ENCODE data around the gene TRRAP.

TRRAP gene

DNA sequence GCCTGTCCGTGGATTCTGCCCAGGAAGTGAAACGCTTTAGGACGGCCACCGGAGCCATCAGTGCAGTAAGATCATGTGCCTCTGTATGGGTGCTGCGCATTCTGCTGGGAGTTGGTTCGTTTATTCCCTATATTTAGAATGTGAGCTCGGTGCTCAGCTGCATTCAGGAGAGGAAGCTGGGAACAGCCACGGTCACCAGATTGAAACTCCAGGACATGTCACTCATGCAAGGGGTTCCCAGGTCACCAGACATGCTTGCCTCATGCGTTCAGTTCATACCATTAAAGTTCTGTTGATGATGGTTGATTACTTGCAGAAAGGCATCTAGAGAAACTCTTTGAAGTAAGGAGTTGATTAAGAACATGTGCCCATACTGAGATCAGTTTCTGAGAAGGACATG, 78.1 kb downstream of the TRRAP start:
- no peak for DNase-seq

- no peak for DNase-seq
Measured at GRCh38 chr7:98956937-98957336, 78.6 kb downstream of the TRRAP start.

DNA sequence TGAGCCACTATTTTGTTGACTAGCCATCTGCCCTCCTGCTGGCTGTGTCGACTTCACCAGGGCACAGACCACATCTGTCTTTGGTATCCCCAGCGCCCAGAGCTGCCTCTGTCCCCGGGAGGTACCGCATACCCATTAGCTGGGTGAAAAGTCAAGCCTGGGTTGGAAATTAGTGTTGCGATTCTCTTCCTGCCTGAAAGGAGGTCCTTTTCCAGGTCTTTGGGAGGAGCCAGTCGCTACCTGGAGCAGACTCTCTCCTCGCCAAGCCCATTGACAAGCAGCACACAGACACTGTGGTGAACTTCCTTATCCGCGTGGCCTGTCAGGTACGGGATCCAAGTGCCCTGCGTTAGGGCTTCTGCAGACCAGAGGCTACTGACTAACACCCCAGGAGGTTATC, 79.4 kb downstream of the TRRAP start:
- DNase-seq = no peak

GRCh38 chr7:98958968-98959367, 80.6 kb downstream of the TRRAP start:
- no peak for DNase-seq

DNA sequence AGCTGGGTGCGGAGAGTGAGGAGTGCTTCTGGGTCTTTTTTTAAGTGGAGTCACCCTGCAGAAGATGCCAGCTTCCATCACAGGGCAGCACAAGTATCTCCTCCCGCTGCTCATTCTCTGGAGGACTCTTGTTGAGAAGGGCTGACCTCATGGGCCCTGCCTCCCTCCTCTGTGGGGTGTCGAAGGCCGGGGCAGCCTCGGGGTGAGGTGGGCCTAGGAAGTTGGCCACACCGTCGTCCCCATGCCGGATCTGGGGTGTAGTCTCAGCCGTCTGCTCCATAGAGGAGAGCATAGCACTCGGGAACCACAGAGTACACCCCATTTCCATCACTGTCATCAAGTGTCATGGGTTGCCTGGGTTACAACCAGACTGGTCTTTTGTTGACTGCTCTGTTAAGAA, 85.0 kb downstream of the TRRAP start:
- DNase-seq = peak; percentile 39

DNA sequence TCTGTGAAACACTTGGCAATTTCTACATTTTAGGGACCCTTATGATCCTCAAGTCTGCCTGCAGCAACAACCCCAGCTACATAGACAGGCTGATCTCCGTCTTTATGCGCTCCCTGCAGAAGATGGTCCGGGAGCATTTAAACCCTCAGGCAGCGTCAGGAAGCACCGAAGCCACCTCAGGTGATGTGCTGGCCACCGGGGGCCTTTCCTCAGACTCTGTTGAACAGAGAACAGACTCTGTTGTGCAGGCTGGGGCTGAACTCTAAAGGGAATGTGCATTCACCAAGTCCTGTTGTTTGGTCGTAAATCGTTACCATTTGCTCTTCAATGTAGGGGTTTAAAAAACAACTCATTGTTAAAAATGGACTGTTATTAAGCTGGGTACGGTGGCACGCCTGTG, 86.3 kb downstream of the TRRAP start:
- no peak for DNase-seq

DNA sequence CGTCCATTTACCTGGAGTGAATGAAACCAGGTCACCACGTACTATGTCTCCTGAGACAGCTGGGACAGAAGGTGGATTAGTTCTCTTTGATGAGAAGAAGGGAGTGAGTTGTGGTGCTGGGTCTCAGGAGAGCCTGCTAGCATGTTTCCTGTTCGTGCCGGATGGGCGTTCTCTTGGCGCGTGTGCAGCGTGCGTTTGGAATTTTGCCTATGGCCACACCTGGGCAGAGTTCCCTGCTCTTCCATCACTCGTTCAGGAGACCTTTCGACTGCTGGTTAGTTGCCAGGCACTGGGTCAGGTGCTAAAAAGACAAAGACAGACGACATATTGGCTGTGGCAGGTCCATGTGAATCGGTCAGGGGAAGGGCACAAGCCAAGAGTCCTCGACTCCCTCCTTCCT, 90.3 kb downstream of the TRRAP start:
- peak; percentile 20 for DNase-seq

DNA sequence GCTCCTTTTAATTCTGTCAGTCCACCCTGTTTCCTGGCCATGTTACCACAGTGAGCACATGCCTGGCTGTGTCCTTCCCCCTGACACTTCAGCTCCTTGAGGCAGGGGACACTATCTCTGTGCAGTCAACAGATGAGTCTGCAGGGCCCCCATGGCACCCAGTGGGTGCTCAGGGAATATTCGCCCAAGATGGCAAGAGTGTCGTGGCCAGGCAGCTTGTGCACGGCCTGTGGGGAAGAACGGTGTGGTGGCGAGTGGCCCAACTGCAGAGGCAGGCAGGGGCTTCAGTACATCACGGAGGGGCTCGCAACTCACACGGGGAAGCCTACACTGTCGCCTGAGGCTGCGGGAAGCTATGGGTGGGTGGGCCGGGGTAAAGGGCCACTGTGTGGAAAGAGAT, 91.1 kb downstream of the TRRAP start:
- no peak for DNase-seq

GRCh38 chr7:98970016-98970615, 91.8 kb downstream of the TRRAP start:
- no peak for DNase-seq

- no peak for DNase-seq
Measured at GRCh38 chr7:98970805-98971204, 92.5 kb downstream of the TRRAP start.

GRCh38 chr7:98974205-98974604, 95.9 kb downstream of the TRRAP start:
- DNase-seq = peak; percentile 28

GRCh38 chr7:98974906-98975816, 96.8 kb downstream of the TRRAP start:
- DNase-seq = peak; percentile 40

- peak; percentile 23 for DNase-seq
Measured at GRCh38 chr7:98976396-98977185, 98.3 kb downstream of the TRRAP start.

GRCh38 chr7:98978672-98979071, 100.3 kb downstream of the TRRAP start:
- DNase-seq = peak; percentile 21

- peak; percentile 25 for DNase-seq
Measured at GRCh38 chr7:98981701-98982100, 103.4 kb downstream of the TRRAP start.

GRCh38 chr7:98982686-98983085, 104.4 kb downstream of the TRRAP start:
- DNase-seq = peak; percentile 19

GRCh38 chr7:98984126-98984525, 105.8 kb downstream of the TRRAP start:
- peak; percentile 13 for DNase-seq

GRCh38 chr7:98985406-98985805, 107.1 kb downstream of the TRRAP start:
- no peak for DNase-seq

DNA sequence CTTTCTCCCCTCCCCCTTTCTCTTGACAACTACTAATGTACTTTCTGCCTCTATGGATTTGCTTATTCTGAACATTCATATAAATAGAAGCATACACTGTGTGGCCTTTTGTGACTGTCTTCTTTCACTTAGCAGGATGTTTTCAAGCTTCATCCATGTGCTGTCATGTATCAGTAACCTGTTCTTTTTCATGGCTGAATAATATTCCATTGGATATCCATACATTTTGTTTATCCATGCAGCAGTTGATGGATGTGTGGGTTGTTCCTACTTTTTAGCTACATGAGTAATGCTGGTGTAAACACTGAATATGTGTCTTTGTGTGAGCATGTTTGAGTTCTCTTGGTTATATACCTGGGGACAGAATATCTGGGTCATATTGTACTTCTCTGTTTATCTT, 107.6 kb downstream of the TRRAP start:
- DNase-seq = no peak

DNA sequence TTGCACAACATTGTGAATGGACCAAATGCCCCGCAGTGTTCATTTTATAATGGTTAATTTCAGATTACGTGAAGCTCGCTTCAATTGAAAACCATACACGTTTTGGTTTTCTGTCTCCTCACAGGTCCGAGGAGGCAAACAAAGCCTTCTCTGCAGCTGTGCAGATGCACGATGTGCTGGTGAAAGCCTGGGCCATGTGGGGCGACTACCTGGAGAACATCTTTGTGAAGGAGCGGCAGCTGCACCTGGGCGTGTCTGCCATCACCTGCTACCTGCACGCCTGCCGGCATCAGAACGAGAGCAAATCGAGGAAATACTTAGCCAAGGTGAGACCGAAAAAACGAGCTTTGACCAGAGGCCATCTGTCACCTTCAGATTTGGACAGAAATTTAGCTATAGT, 110.3 kb downstream of the TRRAP start:
- no peak for DNase-seq

DNA sequence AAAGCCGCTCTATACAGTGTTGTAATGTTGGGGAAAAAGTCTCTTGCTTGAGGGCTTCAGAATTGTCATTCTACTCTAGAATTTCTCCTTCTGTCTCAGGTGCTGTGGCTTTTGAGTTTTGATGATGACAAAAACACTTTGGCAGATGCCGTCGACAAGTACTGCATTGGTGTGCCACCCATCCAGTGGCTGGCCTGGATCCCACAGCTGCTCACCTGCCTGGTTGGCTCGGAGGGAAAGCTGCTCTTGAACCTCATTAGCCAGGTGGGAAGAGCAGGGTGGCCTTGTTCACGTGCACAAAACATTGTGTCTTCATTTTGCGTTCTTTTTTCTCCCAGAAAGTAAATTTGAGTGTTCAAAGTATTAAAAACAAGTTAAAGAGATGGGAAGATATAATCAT, 112.0 kb downstream of the TRRAP start:
- no peak for DNase-seq

- DNase-seq = no peak
Measured at GRCh38 chr7:98991141-98991540, 112.8 kb downstream of the TRRAP start.

- no peak for DNase-seq
Measured at GRCh38 chr7:98992076-98992475, 113.7 kb downstream of the TRRAP start.
